ENCODE measurements around the gene BTBD6. TPM values are rescaled to one million over a fixed set of nuclear protein-coding genes. Genes with fewer than 3 reads are reported as not detected.

Gene BTBD6
- total and polyA plus RNA-seq, 2 experiments from 2014 or later: 2.2 to 11.6 TPM

- H3K79me2 ChIP-seq (replicated peaks; ENCODE audit: insufficient read depth): no peaks in the 10 kb centered on the region
These were observed 26.6 kb upstream of the BTBD6 start for GRCh38 chr14:105221598-105222178.

More at GRCh38 chr14:105221598-105222178, 26.6 kb upstream of the BTBD6 start:
- Histone ChIP-seq H3K36me3 (ENCODE audit: insufficient read depth) (no peaks in the 10 kb centered on the region; the same call in 1 of the 2 replicates), H3F3A (replicated peaks; ENCODE audit: low read depth) (no peaks in the 10 kb centered on the region), H2AFZ (no peak overlapping the region), H3K4me1 (ENCODE audit: insufficient read depth) (no peaks in the 10 kb centered on the region), H4K20me1 (replicated peaks; ENCODE audit: insufficient read depth) (no peaks in the 10 kb centered on the region), H3K4me2 (no peak overlapping the region), H3K9me2 (ENCODE audit: insufficient read depth) (no peaks in the 10 kb centered on the region), H3K27ac (ENCODE audit: low read depth) (no peak overlapping the region), H3K27me3 (ENCODE audit: insufficient read depth) (no peaks in the 10 kb centered on the region), H3K4me3 (no peak overlapping the region)
- ATAC-seq (no peak), DNase-seq (ENCODE audit: low spot score) (no peak)
- Mint-ChIP-seq H3K27ac (no peak overlapping the region), H3K4me1 (no peaks in the 10 kb centered on the region), H3K36me3 (ENCODE audit: low read depth) (peaks cover 12% of the 10 kb centered on the region), H3K4me3 (no peak overlapping the region), H3K27me3 (ENCODE audit: insufficient read depth, low read depth, poor library complexity) (peaks cover 5% of the 10 kb centered on the region), H3K9me3 (no peaks in the 10 kb centered on the region)
- TF ChIP-seq ZNF462 (CRISPR knock-in tag; IDR thresholded peaks at IDR 0.05) (no peak), ZNF114 (CRISPR knock-in tag; IDR thresholded peaks at IDR 0.05) (no peak), CREB1 (CRISPR knock-in tag; IDR thresholded peaks at IDR 0.05; ENCODE audit: low read depth) (no peak), STAT1 (IDR thresholded peaks at IDR 0.05; ENCODE audit: unreplicated experiment) (no peak), POLR2AphosphoS5 (IDR thresholded peaks at IDR 0.05; ENCODE audit: low read depth) (no peak), JUNB (IDR thresholded peaks at IDR 0.05; ENCODE audit: unreplicated experiment) (no peak), EZH2 (IDR thresholded peaks at IDR 0.05; ENCODE audit: low read depth, unreplicated experiment) (no peak)
- TF ChIP-seq, protein P1, sequence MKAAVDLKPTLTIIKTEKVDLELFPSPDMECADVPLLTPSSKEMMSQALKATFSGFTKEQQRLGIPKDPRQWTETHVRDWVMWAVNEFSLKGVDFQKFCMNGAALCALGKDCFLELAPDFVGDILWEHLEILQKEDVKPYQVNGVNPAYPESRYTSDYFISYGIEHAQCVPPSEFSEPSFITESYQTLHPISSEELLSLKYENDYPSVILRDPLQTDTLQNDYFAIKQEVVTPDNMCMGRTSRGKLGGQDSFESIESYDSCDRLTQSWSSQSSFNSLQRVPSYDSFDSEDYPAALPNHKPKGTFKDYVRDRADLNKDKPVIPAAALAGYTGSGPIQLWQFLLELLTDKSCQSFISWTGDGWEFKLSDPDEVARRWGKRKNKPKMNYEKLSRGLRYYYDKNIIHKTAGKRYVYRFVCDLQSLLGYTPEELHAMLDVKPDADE (IDR thresholded peaks at IDR 0.05): no peak
